ENCODE measurements around the gene IMPDH1.
A peak's percentile ranks its signal among the peaks of the same experiment; 100 is the strongest.

Gene IMPDH1

GRCh38 chr7:128364166-128364870 lies 45.5 kb downstream of the IMPDH1 start:
- in situ Hi-C loops (cut with HindIII; ENCODE audit: low sequenced_read_pairs) = no loop called here
- H3K4me3 ChIP-seq (ENCODE audit: low read depth, low read length) = no peak overlapping the region
- DNase-seq (ENCODE audit: low read depth) = no peak

GRCh38 chr7:128363261-128363721 lies 46.5 kb downstream of the IMPDH1 start:
- in situ Hi-C loops (cut with HindIII; ENCODE audit: low sequenced_read_pairs) = no loop called here
- no peak for DNase-seq (ENCODE audit: low read depth)
- no peak overlapping the region for H3K4me3 ChIP-seq (ENCODE audit: low read depth, low read length)
- no peak for TF ChIP-seq CTCF (IDR thresholded peaks at IDR 0.05; ENCODE audit: low read depth, low read length, missing control alignments)

More at GRCh38 chr7:128364166-128364870, 45.5 kb downstream of the IMPDH1 start:
- no peak for TF ChIP-seq CTCF (IDR thresholded peaks at IDR 0.05; ENCODE audit: low read depth, low read length, missing control alignments)

GRCh38 chr7:128362670-128363069 lies 47.1 kb downstream of the IMPDH1 start:
- DNase-seq (ENCODE audit: low read depth) = no peak
- in situ Hi-C loops (cut with HindIII; ENCODE audit: low sequenced_read_pairs) = no loop called here
- H3K4me3 ChIP-seq (ENCODE audit: low read depth, low read length) = no peak overlapping the region
- no peak for TF ChIP-seq CTCF (IDR thresholded peaks at IDR 0.05; ENCODE audit: low read depth, low read length, missing control alignments)

GRCh38 chr7:128361411-128362379 lies 48.1 kb downstream of the IMPDH1 start, which contains the start of gene PRRT4:
PRRT4 (minus strand) TSS chr7:128361690.
- no peak for DNase-seq (ENCODE audit: low read depth)
- in situ Hi-C loops (cut with HindIII; ENCODE audit: low sequenced_read_pairs) = no loop called here
- H3K4me3 ChIP-seq (ENCODE audit: low read depth, low read length) = peak within 1 kb of the TSS; percentile 30
- no peak for TF ChIP-seq CTCF (IDR thresholded peaks at IDR 0.05; ENCODE audit: low read depth, low read length, missing control alignments)

GRCh38 chr7:128360359-128360678 lies 49.5 kb downstream of the IMPDH1 start:
- H3K4me3 ChIP-seq (ENCODE audit: low read depth, low read length) = no peak overlapping the region
- DNase-seq (ENCODE audit: low read depth) = no peak
- in situ Hi-C loops (cut with HindIII; ENCODE audit: low sequenced_read_pairs) = no loop called here
- TF ChIP-seq CTCF (IDR thresholded peaks at IDR 0.05; ENCODE audit: low read depth, low read length, missing control alignments) = no peak

- no peak overlapping the region for H3K4me3 ChIP-seq (ENCODE audit: low read depth, low read length)
- no peak for DNase-seq (ENCODE audit: low read depth)
- in situ Hi-C loops (cut with HindIII; ENCODE audit: low sequenced_read_pairs) = no loop called here
- TF ChIP-seq CTCF (IDR thresholded peaks at IDR 0.05; ENCODE audit: low read depth, low read length, missing control alignments) = no peak
These were observed 49.8 kb downstream of the IMPDH1 start for GRCh38 chr7:128359939-128360338.

Measured in astrocyte of the cerebellum (primary cell).